ENCODE results near the gene PLB1.

Gene PLB1

DNA sequence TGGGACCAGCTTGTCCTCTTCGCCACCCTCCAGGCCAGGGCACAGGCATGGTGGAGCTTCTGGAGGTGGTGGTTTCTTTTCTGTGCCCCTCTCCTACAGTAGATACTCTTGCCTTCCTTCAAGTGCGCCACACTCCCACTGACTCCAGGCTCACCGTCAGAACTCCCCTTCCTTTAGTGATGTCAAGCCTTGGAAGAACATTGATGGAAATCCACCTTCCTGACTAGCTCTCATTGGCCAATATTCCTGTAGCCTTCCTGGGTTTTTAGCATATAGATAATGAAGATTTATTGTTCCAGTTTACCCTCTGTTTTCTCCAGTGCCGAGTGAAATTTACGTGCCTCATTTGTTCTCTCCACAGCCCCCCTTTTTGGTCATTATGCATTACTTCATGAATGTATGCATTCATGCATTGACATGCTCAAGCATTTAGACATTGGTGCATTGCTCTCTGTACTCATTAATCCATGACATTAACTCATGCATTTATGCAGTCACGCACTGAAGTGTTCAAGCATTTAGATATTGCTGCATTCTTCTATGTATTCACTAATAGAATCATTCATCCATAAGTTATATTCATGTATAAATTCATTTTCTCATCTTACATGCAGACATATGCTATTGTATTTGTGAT is 37.3 kb downstream of the PLB1 start:
- no peak overlapping the region for H3K27ac ChIP-seq (replicated peaks)
- no peak overlapping the region for H3K4me3 ChIP-seq (replicated peaks; ENCODE audit: insufficient read depth, low read length)
- TF ChIP-seq, protein P1, sequence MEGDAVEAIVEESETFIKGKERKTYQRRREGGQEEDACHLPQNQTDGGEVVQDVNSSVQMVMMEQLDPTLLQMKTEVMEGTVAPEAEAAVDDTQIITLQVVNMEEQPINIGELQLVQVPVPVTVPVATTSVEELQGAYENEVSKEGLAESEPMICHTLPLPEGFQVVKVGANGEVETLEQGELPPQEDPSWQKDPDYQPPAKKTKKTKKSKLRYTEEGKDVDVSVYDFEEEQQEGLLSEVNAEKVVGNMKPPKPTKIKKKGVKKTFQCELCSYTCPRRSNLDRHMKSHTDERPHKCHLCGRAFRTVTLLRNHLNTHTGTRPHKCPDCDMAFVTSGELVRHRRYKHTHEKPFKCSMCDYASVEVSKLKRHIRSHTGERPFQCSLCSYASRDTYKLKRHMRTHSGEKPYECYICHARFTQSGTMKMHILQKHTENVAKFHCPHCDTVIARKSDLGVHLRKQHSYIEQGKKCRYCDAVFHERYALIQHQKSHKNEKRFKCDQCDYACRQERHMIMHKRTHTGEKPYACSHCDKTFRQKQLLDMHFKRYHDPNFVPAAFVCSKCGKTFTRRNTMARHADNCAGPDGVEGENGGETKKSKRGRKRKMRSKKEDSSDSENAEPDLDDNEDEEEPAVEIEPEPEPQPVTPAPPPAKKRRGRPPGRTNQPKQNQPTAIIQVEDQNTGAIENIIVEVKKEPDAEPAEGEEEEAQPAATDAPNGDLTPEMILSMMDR (IDR thresholded peaks at IDR 0.05; ENCODE audit: insufficient read depth, low read length), result no peak
- TF ChIP-seq GABPA (IDR thresholded peaks at IDR 0.05; ENCODE audit: low read depth) (no peak), POLR2AphosphoS5 (IDR thresholded peaks at IDR 0.05; ENCODE audit: low read depth) (no peak), SPI1 (IDR thresholded peaks at IDR 0.05; ENCODE audit: borderline replicate concordance, low read depth) (no peak)
- TF ChIP-seq, protein P2, sequence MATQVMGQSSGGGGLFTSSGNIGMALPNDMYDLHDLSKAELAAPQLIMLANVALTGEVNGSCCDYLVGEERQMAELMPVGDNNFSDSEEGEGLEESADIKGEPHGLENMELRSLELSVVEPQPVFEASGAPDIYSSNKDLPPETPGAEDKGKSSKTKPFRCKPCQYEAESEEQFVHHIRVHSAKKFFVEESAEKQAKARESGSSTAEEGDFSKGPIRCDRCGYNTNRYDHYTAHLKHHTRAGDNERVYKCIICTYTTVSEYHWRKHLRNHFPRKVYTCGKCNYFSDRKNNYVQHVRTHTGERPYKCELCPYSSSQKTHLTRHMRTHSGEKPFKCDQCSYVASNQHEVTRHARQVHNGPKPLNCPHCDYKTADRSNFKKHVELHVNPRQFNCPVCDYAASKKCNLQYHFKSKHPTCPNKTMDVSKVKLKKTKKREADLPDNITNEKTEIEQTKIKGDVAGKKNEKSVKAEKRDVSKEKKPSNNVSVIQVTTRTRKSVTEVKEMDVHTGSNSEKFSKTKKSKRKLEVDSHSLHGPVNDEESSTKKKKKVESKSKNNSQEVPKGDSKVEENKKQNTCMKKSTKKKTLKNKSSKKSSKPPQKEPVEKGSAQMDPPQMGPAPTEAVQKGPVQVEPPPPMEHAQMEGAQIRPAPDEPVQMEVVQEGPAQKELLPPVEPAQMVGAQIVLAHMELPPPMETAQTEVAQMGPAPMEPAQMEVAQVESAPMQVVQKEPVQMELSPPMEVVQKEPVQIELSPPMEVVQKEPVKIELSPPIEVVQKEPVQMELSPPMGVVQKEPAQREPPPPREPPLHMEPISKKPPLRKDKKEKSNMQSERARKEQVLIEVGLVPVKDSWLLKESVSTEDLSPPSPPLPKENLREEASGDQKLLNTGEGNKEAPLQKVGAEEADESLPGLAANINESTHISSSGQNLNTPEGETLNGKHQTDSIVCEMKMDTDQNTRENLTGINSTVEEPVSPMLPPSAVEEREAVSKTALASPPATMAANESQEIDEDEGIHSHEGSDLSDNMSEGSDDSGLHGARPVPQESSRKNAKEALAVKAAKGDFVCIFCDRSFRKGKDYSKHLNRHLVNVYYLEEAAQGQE (IDR thresholded peaks at IDR 0.05; ENCODE audit: insufficient replicate concordance, low read depth), result no peak
- H3K27me3 ChIP-seq (ENCODE audit: insufficient read depth, poor library complexity, severe bottlenecking), result no peaks in the 10 kb centered on the region
- DNase-seq (ENCODE audit: low read depth in 1 of 2, low spot score in 1 of 2), result no peak

DNA sequence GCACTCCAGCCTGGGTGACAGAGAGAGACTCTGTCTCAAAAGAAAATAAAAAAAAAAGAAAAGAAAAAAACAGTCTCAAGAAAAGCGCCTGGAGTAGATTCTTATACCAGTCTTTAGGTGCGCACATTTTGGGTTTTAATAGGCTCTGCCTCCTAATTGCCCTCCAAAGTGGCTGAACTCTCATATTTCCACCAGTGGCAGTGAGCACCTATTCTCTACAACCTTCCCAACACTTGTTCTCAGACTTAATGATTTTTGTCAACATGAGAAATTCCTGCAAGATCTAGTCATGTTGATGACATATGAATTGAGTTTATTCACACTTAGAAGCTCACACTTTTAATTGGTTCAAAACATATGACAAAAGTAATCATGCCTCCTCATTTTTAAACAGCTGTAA is 39.0 kb downstream of the PLB1 start:
- H3K27me3 ChIP-seq (ENCODE audit: insufficient read depth, poor library complexity, severe bottlenecking), result no peaks in the 10 kb centered on the region

DNA sequence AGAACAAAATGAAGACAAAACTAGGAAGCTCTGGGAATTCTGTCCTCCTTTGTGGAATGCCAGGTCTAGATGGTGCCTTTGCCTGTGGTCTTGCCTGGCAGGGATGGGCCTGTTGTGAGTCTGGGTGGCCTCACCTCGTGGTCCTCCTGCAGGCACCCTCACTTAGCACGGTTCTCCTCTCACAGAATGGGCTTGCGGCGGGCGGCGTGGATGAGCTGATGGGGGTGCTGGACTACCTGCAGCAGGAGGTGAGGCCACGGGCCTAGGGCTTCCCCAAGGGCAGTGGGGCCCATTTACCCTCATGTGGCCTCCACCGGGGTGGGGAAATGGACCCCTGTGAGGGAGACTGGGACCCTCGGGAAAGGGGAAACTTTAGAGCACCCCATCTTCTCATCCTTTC is 42.3 kb downstream of the PLB1 start:
- Histone ChIP-seq H3K4me3 (replicated peaks; ENCODE audit: insufficient read depth, low read length) (no peak overlapping the region), H3K27me3 (ENCODE audit: insufficient read depth, poor library complexity, severe bottlenecking) (no peaks in the 10 kb centered on the region), H3K27ac (replicated peaks) (no peak overlapping the region)
- TF ChIP-seq, protein P1 (IDR thresholded peaks at IDR 0.05; ENCODE audit: insufficient read depth, low read length), result no peak
- TF ChIP-seq POLR2AphosphoS5 (IDR thresholded peaks at IDR 0.05; ENCODE audit: low read depth) (no peak), SPI1 (IDR thresholded peaks at IDR 0.05; ENCODE audit: borderline replicate concordance, low read depth) (no peak)
- DNase-seq (ENCODE audit: low read depth in 1 of 2, low spot score in 1 of 2), result no peak

More for the DNA sequence above, 39.0 kb downstream of the PLB1 start:
- no peak overlapping the region for H3K4me3 ChIP-seq (replicated peaks; ENCODE audit: insufficient read depth, low read length)
- H3K27ac ChIP-seq (replicated peaks), result no peak overlapping the region
- TF ChIP-seq, protein P2 (IDR thresholded peaks at IDR 0.05; ENCODE audit: insufficient replicate concordance, low read depth), result no peak
- TF ChIP-seq, protein P1 (IDR thresholded peaks at IDR 0.05; ENCODE audit: insufficient read depth, low read length), result no peak
- no peak for TF ChIP-seq GABPA (IDR thresholded peaks at IDR 0.05; ENCODE audit: low read depth)
- TF ChIP-seq SPI1 (IDR thresholded peaks at IDR 0.05; ENCODE audit: borderline replicate concordance, low read depth), result no peak
- no peak for TF ChIP-seq POLR2AphosphoS5 (IDR thresholded peaks at IDR 0.05; ENCODE audit: low read depth)
- DNase-seq (ENCODE audit: low read depth in 1 of 2, low spot score in 1 of 2), result no peak

DNA sequence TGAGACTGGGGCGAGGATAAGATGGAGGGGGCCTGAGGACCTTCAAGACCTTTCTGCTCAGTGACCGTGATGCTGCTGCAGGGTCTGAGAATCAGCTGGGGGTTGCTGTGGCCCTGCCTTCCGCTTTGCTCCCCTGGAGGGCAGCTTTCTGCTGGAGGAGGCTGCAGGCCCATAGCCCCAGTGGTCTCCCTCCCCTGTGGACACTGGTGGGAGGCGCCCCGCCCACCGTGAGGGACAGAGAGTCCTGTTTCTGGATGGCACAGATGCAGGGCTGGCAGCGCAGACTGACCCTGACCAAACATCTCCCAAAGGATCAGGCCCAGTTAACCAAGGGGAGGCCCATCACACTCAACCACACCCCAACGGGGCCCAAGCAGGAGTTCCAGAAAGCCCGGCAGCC is 42.8 kb downstream of the PLB1 start:
- Histone ChIP-seq H3K4me3 (replicated peaks; ENCODE audit: insufficient read depth, low read length) (no peak overlapping the region), H3K27me3 (ENCODE audit: insufficient read depth, poor library complexity, severe bottlenecking) (no peaks in the 10 kb centered on the region), H3K27ac (replicated peaks) (no peak overlapping the region)
- TF ChIP-seq, protein P1 (IDR thresholded peaks at IDR 0.05; ENCODE audit: insufficient read depth, low read length), result no peak
- TF ChIP-seq SPI1 (IDR thresholded peaks at IDR 0.05; ENCODE audit: borderline replicate concordance, low read depth), result no peak
- TF ChIP-seq, protein P2 (IDR thresholded peaks at IDR 0.05; ENCODE audit: insufficient replicate concordance, low read depth), result no peak
- TF ChIP-seq POLR2AphosphoS5 (IDR thresholded peaks at IDR 0.05; ENCODE audit: low read depth), result no peak
- TF ChIP-seq GABPA (IDR thresholded peaks at IDR 0.05; ENCODE audit: low read depth), result no peak
- DNase-seq (ENCODE audit: low read depth in 1 of 2, low spot score in 1 of 2), result no peak
